PC-9 (cell line): ENCODE measurements around the gene RAET1G. TPM values are rescaled to one million over a fixed set of nuclear protein-coding genes. Genes with fewer than 3 reads are reported as not detected.

Experiments used
- BruUV-seq: library from RNA; stranded (reverse); fragments of 400-500 nt; replicated peaks from 2 replicates; lab custom pipeline; 2021; lab: Mats Ljungman, UMichigan
- CTCF ChIA-PET: fragments of 300-600 bp; sonication (Branson Sonifier 250); formaldehyde crosslinking; loops from one replicate; lab custom pipeline; 2022; ENCODE audit warnings: antibody characterized with exemption; lab: Charles Lee
- POLR2A ChIA-PET: fragments of 300-600 bp; sonication (Branson Sonifier 250); formaldehyde crosslinking; loops from one replicate; lab custom pipeline; 2022; ENCODE audit warnings: antibody characterized with exemption; ENCODE audit not compliant: unreplicated experiment; lab: Charles Lee
- DNase-seq, 2 experiments: peaks; one replicate each; pipeline versions ENCODE4 v3.0.0 to v3.0.0-alpha.2; 2015 to 2022; ENCODE audit warnings: mixed read lengths in 1 of 2
- H2AFZ ChIP-seq: fragments of 200-600 bp; sonication (generic); 2 replicates; pipeline ENCODE4 v1.8.1; 2017; ENCODE audit warnings: antibody characterized with exemption
- H3F3A ChIP-seq: fragments of 200-600 bp; sonication (generic); 2 replicates; pipeline ENCODE4 v1.8.1; 2017; ENCODE audit warnings: antibody characterized with exemption, mild to moderate bottlenecking, low read depth; ENCODE audit not compliant: insufficient read depth
- H3K27ac ChIP-seq: fragments of 200-600 bp; sonication (generic); 2 replicates; pipeline ENCODE4 v1.6.1; 2016; ENCODE audit warnings: mixed run types
- H3K27me3 ChIP-seq: fragments of 200-600 bp; sonication (generic); 2 replicates; pipeline ENCODE4 v1.6.1; 2016; ENCODE audit warnings: low read depth, mixed run types; ENCODE audit not compliant: insufficient read depth
- H3K36me3 ChIP-seq: fragments of 200-600 bp; sonication (generic); 2 replicates; pipeline ENCODE4 v1.6.1; 2016; ENCODE audit warnings: low read depth, mixed run types
- H3K4me1 ChIP-seq: fragments of 200-600 bp; sonication (generic); replicated peaks from 2 replicates; pipeline ENCODE4 v1.6.1; 2016; ENCODE audit warnings: mixed run types; ENCODE audit not compliant: insufficient read depth
- H3K4me2 ChIP-seq: fragments of 200-600 bp; sonication (generic); 2 replicates; pipeline ENCODE4 v1.6.1; 2017; ENCODE audit warnings: mixed run types
- H3K4me3 ChIP-seq: fragments of 200-600 bp; sonication (generic); 2 replicates; pipeline ENCODE4 v1.6.1; 2016; ENCODE audit warnings: mixed run types
- H3K79me2 ChIP-seq: fragments of 200-600 bp; sonication (generic); 2 replicates; pipeline ENCODE4 v1.6.1; 2017; ENCODE audit warnings: low read depth, mixed run types
- H3K9me2 ChIP-seq: fragments of 200-600 bp; sonication (generic); 2 replicates; pipeline ENCODE4 v1.8.1; 2017; ENCODE audit warnings: mild to moderate bottlenecking; ENCODE audit not compliant: insufficient read depth
- H3K9me3 ChIP-seq: fragments of 200-600 bp; sonication (generic); 2 replicates; pipeline ENCODE4 v1.8.1; 2016; ENCODE audit warnings: low read depth; ENCODE audit not compliant: insufficient read depth
- H4K20me1 ChIP-seq: fragments of 200-600 bp; sonication (generic); 2 replicates; pipeline ENCODE4 v1.8.1; 2017; ENCODE audit not compliant: insufficient read depth
- EZH2 ChIP-seq: fragments of 200-600 bp; sonication (generic); IDR thresholded peaks from 2 replicates; pipeline ENCODE4 v1.8.0; 2017; ENCODE audit warnings: antibody characterized with exemption, low read depth
- intact Hi-C: fragments of 100-400 bp; cut with micrococcal nuclease; formaldehyde crosslinking; loops from one replicate; pipeline ENCODE4 v1.10.0; 2022; ENCODE audit not compliant: unreplicated experiment
- total RNA-seq: library from RNA; stranded (reverse); gene quantifications from 2 replicates; pipeline ENCODE4 v1.2.3, GENCODE V29; 2021
- TF ChIP-seq, protein P1 (sequence below): fragments of 200-600 bp; sonication (generic); conservative IDR thresholded peaks from 2 replicates; pipeline ENCODE4 v1.6.1; 2017; ENCODE audit warnings: mixed run types, antibody characterized with exemption, mild to moderate bottlenecking, moderate library complexity

The RAET1G gene
- total RNA-seq, 1 experiment from 2014 or later: not detected

GRCh38 chr6:149885888-149886287 lies 37.0 kb downstream of the RAET1G start:
- no peak overlapping the region for H3K27ac ChIP-seq
- BruUV-seq: no TSS peak
- POLR2A ChIA-PET: no interaction called here
- no peaks in the 10 kb centered on the region for H3K9me3 ChIP-seq
- H3K9me2 ChIP-seq: no peaks in the 10 kb centered on the region
- no peak overlapping the region for H3K4me3 ChIP-seq
- intact Hi-C loops: no loop called here
- DNase-seq: no peak
- no peak overlapping the region for H3K4me2 ChIP-seq
- H3K36me3 ChIP-seq: no peaks in the 10 kb centered on the region
- CTCF ChIA-PET: no interaction called here
- H3K79me2 ChIP-seq: no peaks in the 10 kb centered on the region
- H3F3A ChIP-seq: peaks cover 19% of the 10 kb centered on the region
- TF ChIP-seq EZH2: no peak
- TF ChIP-seq, protein P1, sequence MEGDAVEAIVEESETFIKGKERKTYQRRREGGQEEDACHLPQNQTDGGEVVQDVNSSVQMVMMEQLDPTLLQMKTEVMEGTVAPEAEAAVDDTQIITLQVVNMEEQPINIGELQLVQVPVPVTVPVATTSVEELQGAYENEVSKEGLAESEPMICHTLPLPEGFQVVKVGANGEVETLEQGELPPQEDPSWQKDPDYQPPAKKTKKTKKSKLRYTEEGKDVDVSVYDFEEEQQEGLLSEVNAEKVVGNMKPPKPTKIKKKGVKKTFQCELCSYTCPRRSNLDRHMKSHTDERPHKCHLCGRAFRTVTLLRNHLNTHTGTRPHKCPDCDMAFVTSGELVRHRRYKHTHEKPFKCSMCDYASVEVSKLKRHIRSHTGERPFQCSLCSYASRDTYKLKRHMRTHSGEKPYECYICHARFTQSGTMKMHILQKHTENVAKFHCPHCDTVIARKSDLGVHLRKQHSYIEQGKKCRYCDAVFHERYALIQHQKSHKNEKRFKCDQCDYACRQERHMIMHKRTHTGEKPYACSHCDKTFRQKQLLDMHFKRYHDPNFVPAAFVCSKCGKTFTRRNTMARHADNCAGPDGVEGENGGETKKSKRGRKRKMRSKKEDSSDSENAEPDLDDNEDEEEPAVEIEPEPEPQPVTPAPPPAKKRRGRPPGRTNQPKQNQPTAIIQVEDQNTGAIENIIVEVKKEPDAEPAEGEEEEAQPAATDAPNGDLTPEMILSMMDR: no peak
- H4K20me1 ChIP-seq: no peaks in the 10 kb centered on the region
- no peak overlapping the region for H2AFZ ChIP-seq
- no peaks in the 10 kb centered on the region for H3K27me3 ChIP-seq
- peaks cover 30% of the 10 kb centered on the region for H3K4me1 ChIP-seq

- Histone ChIP-seq H3K9me2 (no peaks in the 10 kb centered on the region), H3K27ac (no peak overlapping the region), H3K4me3 (no peak overlapping the region), H2AFZ (no peak overlapping the region), H3K4me2 (no peak overlapping the region), H3K9me3 (no peaks in the 10 kb centered on the region), H3K36me3 (no peaks in the 10 kb centered on the region), H3K27me3 (no peaks in the 10 kb centered on the region), H4K20me1 (no peaks in the 10 kb centered on the region), H3K79me2 (no peaks in the 10 kb centered on the region), H3F3A (peaks cover 19% of the 10 kb centered on the region), H3K4me1 (peaks cover 25% of the 10 kb centered on the region)
- ChIA-PET CTCF (no interaction called here), POLR2A (no interaction called here)
- no TSS peak for BruUV-seq
- no peak for DNase-seq
- no peak for TF ChIP-seq EZH2
- TF ChIP-seq, protein P1: no peak
- intact Hi-C loops: no loop called here
Measured at GRCh38 chr6:149884617-149885016, 38.3 kb downstream of the RAET1G start.

- CTCF ChIA-PET: no interaction called here
- DNase-seq: no peak
Measured at GRCh38 chr6:149884215-149884614, 38.7 kb downstream of the RAET1G start.

More at GRCh38 chr6:149884215-149884614, 38.7 kb downstream of the RAET1G start:
- Histone ChIP-seq H3K9me3 (no peaks in the 10 kb centered on the region), H3K9me2 (no peaks in the 10 kb centered on the region), H3K36me3 (no peaks in the 10 kb centered on the region), H3K27me3 (no peaks in the 10 kb centered on the region), H2AFZ (no peak overlapping the region), H4K20me1 (no peaks in the 10 kb centered on the region), H3K4me3 (no peak overlapping the region), H3K79me2 (no peaks in the 10 kb centered on the region), H3K4me1 (peaks cover 25% of the 10 kb centered on the region), H3F3A (peaks cover 19% of the 10 kb centered on the region), H3K4me2 (no peak overlapping the region), H3K27ac (no peak overlapping the region)
- no TSS peak for BruUV-seq
- TF ChIP-seq, protein P1: no peak
- TF ChIP-seq EZH2: no peak
- intact Hi-C loops: no loop called here
- POLR2A ChIA-PET: no interaction called here
